ENCODE results near the gene SLC26A6. TPM values are rescaled to one million over a fixed set of nuclear protein-coding genes. Genes with fewer than 3 reads are reported as not detected.

The SLC26A6 gene
- total and polyA plus RNA-seq, 2 donors (not counting 1 experiment from before 2014, with no cell fraction given): 22.5 to 26.7 TPM

- H3K27ac ChIP-seq (ENCODE audit: low read length in 2 of 2): no peak overlapping the region
- H3K9me3 ChIP-seq (ENCODE audit: control extremely low read depth in 1 of 3, control insufficient read depth in 2 of 3, insufficient read depth in 1 of 3, low read length in 2 of 3): no peaks in the 10 kb centered on the region
- ChIA-PET POLR2A (interaction anchor here (0.5 kb wide), 1 partner anchor 400 kb away, joined by 5 read pairs; no protein-coding TSS in a partner anchor), CTCF (no interaction called here)
- no peak overlapping the region for H3K9ac ChIP-seq (ENCODE audit: low read length)
- H3K4me2 ChIP-seq (replicated peaks; ENCODE audit: low read depth, low read length, poor library complexity, severe bottlenecking): no peak overlapping the region
- H3K4me3 ChIP-seq (ENCODE audit: control extremely low read depth in 1 of 5, extremely low read depth in 1 of 5, insufficient read depth in 1 of 5, low read depth in 2 of 5, low read length in 4 of 5): no peak overlapping the region
- no peak for TF ChIP-seq CTCF (IDR thresholded peaks at IDR 0.05)
- no peak for TF ChIP-seq EZH2 (IDR thresholded peaks at IDR 0.05; ENCODE audit: borderline replicate concordance, insufficient read depth, low read depth, low read length, poor library complexity, severe bottlenecking)
- H4K20me1 ChIP-seq (ENCODE audit: control insufficient read depth, insufficient read depth, low read length, poor library complexity, severe bottlenecking): no peaks in the 10 kb centered on the region
- DNase-seq (no peak), ATAC-seq (ENCODE audit: low read depth) (no peak)
- H3K4me3 Mint-ChIP-seq: no peak overlapping the region
- no peaks in the 10 kb centered on the region for H3K9me3 Mint-ChIP-seq (ENCODE audit: insufficient read depth)
- H3K27ac Mint-ChIP-seq: no peak overlapping the region
- peaks cover 6% of the 10 kb centered on the region for H3K4me1 Mint-ChIP-seq
- no peaks in the 10 kb centered on the region for H3K27me3 Mint-ChIP-seq
- no peaks in the 10 kb centered on the region for H3K27me3 ChIP-seq (replicated peaks in 1 of 4; ENCODE audit: control extremely low read depth in 1 of 4, control insufficient read depth in 3 of 4, insufficient read depth in 4 of 4, low read length in 3 of 4)
- no peaks in the 10 kb centered on the region for H3K36me3 ChIP-seq (replicated peaks in 1 of 2; ENCODE audit: control extremely low read depth in 1 of 2, control insufficient read depth in 1 of 2, extremely low read depth in 1 of 2, insufficient read depth in 2 of 2, low read length in 1 of 2)
- WGBS (ENCODE audit: insufficient coverage): 95% methylated on average over 12 of the region's 12 CpGs
- peaks cover 0 to 5% of the 10 kb centered on the region in 2 donors for H3K4me1 ChIP-seq (ENCODE audit: control insufficient read depth in 2 of 2, insufficient read depth in 2 of 2, low read length in 2 of 2)
- H2AFZ ChIP-seq (ENCODE audit: insufficient read depth, low read depth, low read length, poor library complexity, severe bottlenecking): no peak overlapping the region
- H3K79me2 ChIP-seq (ENCODE audit: control insufficient read depth, insufficient read depth, low read length): no peaks in the 10 kb centered on the region
- intact Hi-C loops (cut with micrococcal nuclease): no loop called here
Observed at GRCh38 chr3:48650723-48651122, 15.5 kb upstream of the SLC26A6 start.

GRCh38 chr3:48648188-48648850 is 13.1 kb upstream of the SLC26A6 start:
- CTCF ChIA-PET: no interaction called here
- Histone ChIP-seq H3K4me2 (replicated peaks; ENCODE audit: low read depth, low read length, poor library complexity, severe bottlenecking) (no peak overlapping the region), H3K27ac (ENCODE audit: low read length in 2 of 2) (no peak overlapping the region), H3K4me1 (ENCODE audit: control insufficient read depth in 2 of 2, insufficient read depth in 2 of 2, low read length in 2 of 2) (no peaks in the 10 kb centered on the region), H3K27me3 (replicated peaks in 1 of 4; ENCODE audit: control extremely low read depth in 1 of 4, control insufficient read depth in 3 of 4, insufficient read depth in 4 of 4, low read length in 3 of 4) (no peaks in the 10 kb centered on the region), H3K36me3 (replicated peaks in 1 of 2; ENCODE audit: control extremely low read depth in 1 of 2, control insufficient read depth in 1 of 2, extremely low read depth in 1 of 2, insufficient read depth in 2 of 2, low read length in 1 of 2) (no peaks in the 10 kb centered on the region), H4K20me1 (ENCODE audit: control insufficient read depth, insufficient read depth, low read length, poor library complexity, severe bottlenecking) (no peaks in the 10 kb centered on the region), H3K4me3 (ENCODE audit: control extremely low read depth in 1 of 5, extremely low read depth in 1 of 5, insufficient read depth in 1 of 5, low read depth in 2 of 5, low read length in 4 of 5) (no peak overlapping the region), H2AFZ (ENCODE audit: insufficient read depth, low read depth, low read length, poor library complexity, severe bottlenecking) (no peak overlapping the region), H3K9me3 (ENCODE audit: control extremely low read depth in 1 of 3, control insufficient read depth in 2 of 3, insufficient read depth in 1 of 3, low read length in 2 of 3) (no peaks in the 10 kb centered on the region), H3K9ac (ENCODE audit: low read length) (no peak overlapping the region), H3K79me2 (ENCODE audit: control insufficient read depth, insufficient read depth, low read length) (no peaks in the 10 kb centered on the region)
- POLR2A ChIA-PET: no interaction called here
- TF ChIP-seq CTCF (IDR thresholded peaks at IDR 0.05) (no peak), EZH2 (IDR thresholded peaks at IDR 0.05; ENCODE audit: borderline replicate concordance, insufficient read depth, low read depth, low read length, poor library complexity, severe bottlenecking) (no peak)
- DNase-seq (no peak), ATAC-seq (ENCODE audit: low read depth) (no peak)
- no peak overlapping the region for H3K4me3 Mint-ChIP-seq
- intact Hi-C loops (cut with micrococcal nuclease): no loop called here
- H3K27me3 Mint-ChIP-seq: no peaks in the 10 kb centered on the region
- H3K27ac Mint-ChIP-seq: no peak overlapping the region
- WGBS (ENCODE audit: insufficient coverage): 86% methylated on average over 15 of the region's 15 CpGs
- H3K4me1 Mint-ChIP-seq: no peaks in the 10 kb centered on the region
- no peaks in the 10 kb centered on the region for H3K9me3 Mint-ChIP-seq (ENCODE audit: insufficient read depth)

Data from B cell (primary cell).